Endothelial cell of umbilical vein (primary cell): ENCODE measurements around the gene ZBTB22. TPM values are rescaled to one million over a fixed set of nuclear protein-coding genes. Genes with fewer than 3 reads are reported as not detected.

Experiments used
- BruUV-seq: library from RNA; stranded (reverse); fragments of 400-500 nt; replicated peaks from 2 replicates; lab custom pipeline; 2021; lab: Mats Ljungman, UMichigan
- CTCF ChIA-PET: fragments of 300-600, 350-600 bp; sonication (Branson Sonifier 250); formaldehyde crosslinking; loops from one replicate; lab custom pipeline; 2021; ENCODE audit warnings: antibody characterized with exemption, inconsistent platforms; lab: Charles Lee
- POLR2A ChIA-PET: fragments of 300-600, 350-600 bp; sonication (Branson Sonifier 250); formaldehyde crosslinking; loops from one replicate; lab custom pipeline; 2021; ENCODE audit warnings: antibody characterized with exemption, inconsistent platforms; lab: Charles Lee
- DNase-seq: peaks from one replicate; pipeline ENCODE4 v3.0.0-alpha.2; 2011; ENCODE audit warnings: low read depth, low spot score
- FAIRE-seq: peaks from 2 replicates; lab custom pipeline; 2011; peaks lifted over from hg19 to GRCh38; lab: Jason Lieb, UNC
- H2AFZ ChIP-seq: 2 replicates; pipeline ENCODE4 v1.6.0; 2012; ENCODE audit warnings: low read depth, low read length, control low read depth, inconsistent platforms
- H3K27ac ChIP-seq: 2 replicates; pipeline ENCODE4 v1.5.1; 2011; ENCODE audit warnings: low read depth, mild to moderate bottlenecking, control low read depth, low read length, moderate library complexity; ENCODE audit not compliant: insufficient read depth
- H3K27me3 ChIP-seq, 2 experiments: 2 replicates each; pipeline versions ENCODE4 v1.6.0 to v1.6.1; 2011; ENCODE audit warnings: low read length in 2 of 2, mixed read lengths in 1 of 2; ENCODE audit not compliant: control insufficient read depth in 2 of 2, insufficient read depth in 2 of 2
- H3K36me3 ChIP-seq, 2 experiments: 2 replicates in 1 of 2; 3 replicates in 1 of 2; pipeline ENCODE4 v1.5.1; 2011; ENCODE audit warnings: low read length in 2 of 2, mild to moderate bottlenecking in 1 of 2, moderate library complexity in 1 of 2; ENCODE audit not compliant: control insufficient read depth in 2 of 2, insufficient read depth in 2 of 2; ENCODE audit errors: extremely low read depth in 1 of 2
- H3K4me1 ChIP-seq: 3 replicates; pipeline ENCODE4 v1.5.1; 2011; ENCODE audit warnings: mild to moderate bottlenecking, low read length; ENCODE audit not compliant: control insufficient read depth, insufficient read depth; ENCODE audit errors: extremely low read depth
- H3K4me2 ChIP-seq: 2 replicates; pipeline ENCODE4 v1.6.1; 2011; ENCODE audit warnings: low read length, control low read depth, mixed read lengths; ENCODE audit not compliant: insufficient read depth
- H3K4me3 ChIP-seq, 3 experiments: fragments of 200-600 bp in 1 of 3; sonication (generic), shearing (Covaris generic) in 1 of 3; replicated peaks in 1 of 3; 2 replicates each; pipeline ENCODE4 v1.5.1; 2011 to 2016; ENCODE audit warnings: control low read depth in 3 of 3, low read length in 3 of 3, mild to moderate bottlenecking in 2 of 3, inconsistent platforms in 1 of 3, low read depth in 1 of 3, moderate library complexity in 1 of 3; ENCODE audit not compliant: insufficient read depth in 1 of 3
- H3K79me2 ChIP-seq: 2 replicates; pipeline ENCODE4 v1.6.0; 2012; ENCODE audit warnings: low read length, inconsistent platforms; ENCODE audit not compliant: control insufficient read depth, insufficient read depth
- H3K9ac ChIP-seq: replicated peaks from 2 replicates; pipeline ENCODE3; 2011; ENCODE audit warnings: low read length, control low read depth; ENCODE audit not compliant: insufficient read depth; ENCODE audit errors: extremely low read depth
- H3K9me1 ChIP-seq: replicated peaks from 3 replicates; pipeline ENCODE4 v1.6.0; 2011; ENCODE audit warnings: mild to moderate bottlenecking, low read length; ENCODE audit not compliant: control insufficient read depth, insufficient read depth; ENCODE audit errors: extremely low read depth
- H3K9me3 ChIP-seq: replicated peaks from 2 replicates; pipeline ENCODE4 v1.5.1; 2012; ENCODE audit warnings: low read length, inconsistent platforms; ENCODE audit not compliant: control insufficient read depth, insufficient read depth
- H4K20me1 ChIP-seq: replicated peaks from 2 replicates; pipeline ENCODE3; 2011; ENCODE audit warnings: mild to moderate bottlenecking, low read length; ENCODE audit not compliant: control insufficient read depth, insufficient read depth; ENCODE audit errors: extremely low read depth
- EZH2 ChIP-seq: IDR thresholded peaks from 2 replicates; pipeline ENCODE4 v1.6.1; 2012; ENCODE audit warnings: borderline replicate concordance, low read depth, mild to moderate bottlenecking, moderate library complexity, low read length, inconsistent platforms; ENCODE audit not compliant: severe bottlenecking
- FOS ChIP-seq: IDR thresholded peaks from 2 replicates; pipeline ENCODE4 v1.6.1; 2011; ENCODE audit warnings: mild to moderate bottlenecking, low read length, moderate library complexity, borderline replicate concordance; ENCODE audit not compliant: insufficient read depth
- GATA2 ChIP-seq: IDR thresholded peaks from 2 replicates; pipeline ENCODE4 v1.7.0; 2011; ENCODE audit warnings: low read depth, mild to moderate bottlenecking, moderate library complexity, mixed read lengths, low read length; ENCODE audit not compliant: insufficient read length, insufficient read depth
- JUN ChIP-seq: IDR thresholded peaks from 2 replicates; pipeline ENCODE4 v1.6.1; 2011; ENCODE audit warnings: borderline replicate concordance, low read depth; ENCODE audit not compliant: insufficient read length, insufficient read depth
- MAX ChIP-seq: IDR thresholded peaks from 2 replicates; pipeline ENCODE4 v1.6.1; 2011; ENCODE audit not compliant: insufficient read depth, insufficient read length
- MYC ChIP-seq: IDR thresholded peaks from one replicate; pipeline ENCODE4 v1.6.1; 2011; ENCODE audit warnings: mild to moderate bottlenecking, low read depth, low read length
- POLR2A ChIP-seq: IDR thresholded peaks from 2 replicates; pipeline ENCODE4 v1.6.1; 2012; ENCODE audit warnings: low read depth, mild to moderate bottlenecking, control low read depth, low read length
- dilution Hi-C: fragments of 300-500 bp; cut with MboI; formaldehyde crosslinking; loops from one replicate; pipeline ENCODE4 v1.15.0; 2019; ENCODE audit warnings: low sequenced_read_pairs; ENCODE audit not compliant: extremely low pct_ligation_motif_present
- intact Hi-C: fragments of 100-400 bp; cut with micrococcal nuclease; formaldehyde crosslinking; loops from one replicate; pipeline ENCODE4 v1.10.0; 2022
- polyA plus RNA-seq, 4 experiments: library from polyadenylated mRNA; depleted of rRNA in 3 of 4; stranded (reverse) in 3 of 4; unstranded in 1 of 4; fragments of >200 nt; gene quantifications; 2 replicates each; pipeline versions ENCODE4 v1.2.1 to v1.2.3, GENCODE V29; 2011 to 2012; ENCODE audit warnings: missing spikeins in 1 of 4
- total RNA-seq: library from RNA; stranded (reverse); gene quantifications from 2 replicates; pipeline ENCODE4 v1.2.3, GENCODE V29; 2021

ZBTB22 gene
- total and polyA plus RNA-seq, 2 donors (not counting 3 experiments of a cell fraction or from before 2014, with no cell fraction given): 12.6 to 15.4 TPM

GRCh38 chr6:33297406-33297955 lies 20.1 kb downstream of the ZBTB22 start:
- Histone ChIP-seq H3K4me1 (peaks cover 13% of the 10 kb centered on the region), H2AFZ (peak overlapping the region; percentile 11), H3K9me1 (no peaks in the 10 kb centered on the region), H3K27ac (peak overlapping the region; percentile 51), H4K20me1 (no peaks in the 10 kb centered on the region), H3K36me3 (peaks cover 2 to 22% of the 10 kb centered on the region in 2 experiments), H3K9me3 (no peaks in the 10 kb centered on the region), H3K79me2 (peaks cover 16% of the 10 kb centered on the region), H3K4me3 (peak overlapping the region; percentile 46 to 82 (median 50)), H3K9ac (peak overlapping the region; percentile 53), H3K27me3 (no peaks in the 10 kb centered on the region), H3K4me2 (peak overlapping the region; percentile 71)
- BruUV-seq: no TSS peak
- dilution Hi-C loops: no loop called here
- DNase-seq (peak; percentile 23), FAIRE-seq (peak; percentile 77)
- ChIA-PET POLR2A (interaction anchor here (0.6 to 1.6 kb wide), 3 partner anchors 8 to 20 kb away, joined by 4 to 9 read pairs (median 5); partner anchors contain the start of genes B3GALT4, WDR46 and ZBTB22), CTCF (interaction anchor here (2.0 to 3.3 kb wide), 2 partner anchors 8 to 20 kb away, joined by 6 to 39 read pairs; partner anchors contain the start of genes B3GALT4, PFDN6 and WDR46)
- intact Hi-C loops: no loop called here
- peak; percentile 20 for TF ChIP-seq MAX
- TF ChIP-seq POLR2A: no peak
- TF ChIP-seq MYC: no peak

GRCh38 chr6:33296797-33297405 lies 20.6 kb downstream of the ZBTB22 start:
- intact Hi-C loops (no loop called here), dilution Hi-C loops (no loop called here)
- peaks cover 16% of the 10 kb centered on the region for H3K79me2 ChIP-seq
- H3K36me3 ChIP-seq: peaks cover 4 to 27% of the 10 kb centered on the region in 2 experiments
- no peak for FAIRE-seq
- ChIA-PET CTCF (interaction anchor here (2.0 to 3.3 kb wide), 2 partner anchors 8 to 19 kb away, joined by 6 to 39 read pairs; partner anchors contain the start of genes B3GALT4, PFDN6 and WDR46), POLR2A (interaction anchor here (0.8 to 1.6 kb wide), 2 partner anchors 20 to 21 kb away, joined by 4 to 5 read pairs; partner anchors contain the start of genes B3GALT4 and ZBTB22)
- peak overlapping the region; percentile 71 for H3K4me2 ChIP-seq
- H3K27me3 ChIP-seq: no peaks in the 10 kb centered on the region
- H3K27ac ChIP-seq: no peak overlapping the region
- H3K4me3 ChIP-seq: peak overlapping the region in 2 of 3 experiments; percentile 50 to 82
- DNase-seq: no peak
- BruUV-seq: no TSS peak
- no peak overlapping the region for H2AFZ ChIP-seq
- TF ChIP-seq GATA2 (no peak), EZH2 (no peak), MYC (no peak), POLR2A (no peak), JUN (no peak), FOS (no peak), MAX (no peak)
- no peaks in the 10 kb centered on the region for H3K9me1 ChIP-seq
- no peaks in the 10 kb centered on the region for H4K20me1 ChIP-seq
- H3K9me3 ChIP-seq: no peaks in the 10 kb centered on the region
- H3K4me1 ChIP-seq: peaks cover 13% of the 10 kb centered on the region
- no peak overlapping the region for H3K9ac ChIP-seq
